ENCODE results near the gene C2orf76.

- no peak for TF ChIP-seq CTCF (IDR thresholded peaks at IDR 0.05)
- no peak for TF ChIP-seq POLR2A (IDR thresholded peaks at IDR 0.05; ENCODE audit: low read depth)
Measured at GRCh38 chr2:119266091-119266589, 100.5 kb downstream of the C2orf76 start.

All from esophagus muscularis mucosa (tissue), 3 donors.